H1 (cell line): ENCODE measurements around the gene GLS. TPM values are rescaled to one million over a fixed set of nuclear protein-coding genes. Genes with fewer than 3 reads are reported as not detected.

ENCODE experiments used
- CTCF ChIA-PET: fragments of 300-600 bp; sonication (Branson Sonifier 250); formaldehyde crosslinking; loops from one replicate; lab custom pipeline; 2021; ENCODE audit not compliant: partially characterized antibody; lab: Charles Lee
- POLR2A ChIA-PET: fragments of 300-600 bp; sonication (Branson Sonifier 250); formaldehyde crosslinking; loops from one replicate; lab custom pipeline; 2021; ENCODE audit warnings: inconsistent platforms; ENCODE audit not compliant: partially characterized antibody; lab: Charles Lee
- DNase-seq, 2 experiments: peaks; one replicate each; pipeline versions ENCODE4 v3.0.0 to v3.0.0-alpha.2; 2010 to 2022; ENCODE audit warnings: low spot score in 2 of 2, low read depth in 1 of 2, mixed read lengths in 1 of 2
- FAIRE-seq: peaks from 2 replicates; lab custom pipeline; 2011; peaks lifted over from hg19 to GRCh38; lab: Jason Lieb, UNC
- H2AFZ ChIP-seq: 2 replicates; pipeline ENCODE4 v1.8.1; 2012; ENCODE audit warnings: low read length, inconsistent platforms
- H2AK5ac ChIP-seq: 2 replicates; pipeline ENCODE4 v1.6.1; 2013; ENCODE audit warnings: low read depth, low read length
- H2BK120ac ChIP-seq: replicated peaks from 2 replicates; pipeline ENCODE3; 2013; ENCODE audit warnings: low read depth, low read length, inconsistent platforms
- H2BK12ac ChIP-seq: 2 replicates; pipeline ENCODE4 v1.6.1; 2013; ENCODE audit warnings: low read depth, low read length
- H2BK15ac ChIP-seq: 2 replicates; pipeline ENCODE4 v1.6.1; 2013; ENCODE audit warnings: low read length
- H2BK20ac ChIP-seq: 2 replicates; pipeline ENCODE4 v1.6.1; 2013; ENCODE audit warnings: low read length
- H2BK5ac ChIP-seq: 2 replicates; pipeline ENCODE4 v1.6.1; 2013; ENCODE audit warnings: low read depth, low read length
- H3K14ac ChIP-seq: 2 replicates; pipeline ENCODE4 v1.6.1; 2013; ENCODE audit warnings: inconsistent platforms; ENCODE audit not compliant: insufficient read length
- H3K18ac ChIP-seq: 2 replicates; pipeline ENCODE4 v1.6.1; 2013; ENCODE audit warnings: low read length; ENCODE audit errors: extremely low read depth
- H3K23ac ChIP-seq: 2 replicates; pipeline ENCODE4 v1.6.1; 2013; ENCODE audit warnings: inconsistent platforms; ENCODE audit not compliant: insufficient read length
- H3K23me2 ChIP-seq: 2 replicates; pipeline ENCODE4 v1.6.1; 2013; ENCODE audit warnings: low read depth, low read length
- H3K27ac ChIP-seq: 2 replicates; pipeline ENCODE4 v1.6.1; 2011; ENCODE audit warnings: low read depth, low read length, inconsistent platforms
- H3K27me3 ChIP-seq, 4 experiments: replicated peaks in 1 of 4; 1 replicate in 1 of 4; 2 replicates in 3 of 4; pipeline versions ENCODE4 v1.6.1 to v1.8.1; 2011 to 2013; ENCODE audit warnings: low read length in 3 of 4, mild to moderate bottlenecking in 3 of 4, inconsistent platforms in 2 of 4, mixed read lengths in 2 of 4, moderate library complexity in 1 of 4; ENCODE audit not compliant: control insufficient read depth in 3 of 4, insufficient read depth in 3 of 4; ENCODE audit errors: extremely low read depth in 1 of 4
- H3K36me3 ChIP-seq, 4 experiments: 2 replicates each; pipeline versions ENCODE4 v1.6.1 to v1.8.1; 2011 to 2013; ENCODE audit warnings: mild to moderate bottlenecking in 4 of 4, low read length in 3 of 4, moderate library complexity in 2 of 4, control low read depth in 1 of 4, inconsistent platforms in 1 of 4; ENCODE audit not compliant: insufficient read depth in 4 of 4, control insufficient read depth in 2 of 4
- H3K4ac ChIP-seq: replicated peaks from 2 replicates; pipeline ENCODE3; 2013; ENCODE audit warnings: low read length, low read depth, mixed read lengths, inconsistent platforms; ENCODE audit not compliant: insufficient read length
- H3K4me1 ChIP-seq, 4 experiments: replicated peaks in 1 of 4; 1 replicate in 1 of 4; 2 replicates in 3 of 4; pipeline versions ENCODE4 v1.6.1 to v1.8.1; 2011 to 2013; ENCODE audit warnings: low read length in 3 of 4, inconsistent platforms in 2 of 4, mixed read lengths in 1 of 4; ENCODE audit not compliant: insufficient read depth in 4 of 4, control insufficient read depth in 3 of 4
- H3K4me2 ChIP-seq, 2 experiments: 2 replicates each; pipeline versions ENCODE4 v1.6.1 to v1.8.1; 2011 to 2013; ENCODE audit warnings: low read depth in 2 of 2, low read length in 2 of 2, control low read depth in 1 of 2, inconsistent platforms in 1 of 2, mild to moderate bottlenecking in 1 of 2; ENCODE audit not compliant: insufficient read depth in 1 of 2
- H3K4me3 ChIP-seq, 4 experiments: fragments of 200-600, 300-600 bp in 1 of 4; sonication (generic), shearing (Covaris generic), sonication (Bioruptor Twin) in 1 of 4; 2 replicates each; pipeline versions ENCODE4 v1.5.1 to v1.8.1; 2011 to 2016; ENCODE audit warnings: low read length in 4 of 4, low read depth in 3 of 4, control low read depth in 2 of 4, inconsistent platforms in 2 of 4, mild to moderate bottlenecking in 2 of 4, mixed read lengths in 1 of 4, moderate library complexity in 1 of 4; ENCODE audit not compliant: insufficient read depth in 2 of 4; ENCODE audit errors: extremely low read depth in 1 of 4
- H3K56ac ChIP-seq: replicated peaks from 2 replicates; pipeline ENCODE3; 2013; ENCODE audit warnings: low read depth, mild to moderate bottlenecking, mixed read lengths, low read length, inconsistent platforms; ENCODE audit not compliant: insufficient read length
- H3K79me1 ChIP-seq: 2 replicates; pipeline ENCODE4 v1.6.1; 2013; ENCODE audit warnings: low read depth, low read length, control low read depth
- H3K79me2 ChIP-seq, 2 experiments: 2 replicates each; pipeline versions ENCODE4 v1.6.1 to v1.8.1; 2012 to 2013; ENCODE audit warnings: low read length in 2 of 2, mild to moderate bottlenecking in 2 of 2, inconsistent platforms in 1 of 2; ENCODE audit not compliant: insufficient read depth in 2 of 2, control insufficient read depth in 1 of 2
- H3K9ac ChIP-seq, 4 experiments: replicated peaks in 1 of 4; 1 replicate in 1 of 4; 2 replicates in 3 of 4; pipeline versions ENCODE4 v1.6.1 to v1.8.1; 2011 to 2013; ENCODE audit warnings: low read depth in 3 of 4, low read length in 3 of 4, control low read depth in 2 of 4, mild to moderate bottlenecking in 2 of 4, moderate library complexity in 2 of 4, inconsistent platforms in 1 of 4; ENCODE audit errors: extremely low read depth in 1 of 4
- H3K9me3 ChIP-seq, 2 experiments: 2 replicates each; pipeline versions ENCODE4 v1.6.1 to v1.8.1; 2012 to 2013; ENCODE audit warnings: mild to moderate bottlenecking in 2 of 2, moderate library complexity in 2 of 2, control low read depth in 1 of 2, inconsistent platforms in 1 of 2, low read depth in 1 of 2, low read length in 1 of 2, mixed read lengths in 1 of 2; ENCODE audit not compliant: insufficient read depth in 2 of 2
- H4K20me1 ChIP-seq, 2 experiments: replicated peaks in 1 of 2; 2 replicates each; pipeline versions ENCODE3 to v1.8.1; 2011 to 2013; ENCODE audit warnings: inconsistent platforms in 2 of 2, low read length in 2 of 2, mild to moderate bottlenecking in 1 of 2; ENCODE audit not compliant: insufficient read depth in 2 of 2, control insufficient read depth in 1 of 2
- H4K5ac ChIP-seq: 2 replicates; pipeline ENCODE4 v1.6.1; 2013; ENCODE audit warnings: low read length, low read depth, mixed read lengths, inconsistent platforms; ENCODE audit not compliant: insufficient read length
- H4K8ac ChIP-seq: 2 replicates; pipeline ENCODE4 v1.8.0; 2013; ENCODE audit warnings: mild to moderate bottlenecking, moderate library complexity, low read length, inconsistent platforms; ENCODE audit not compliant: insufficient read depth; ENCODE audit errors: extremely low read depth
- H4K91ac ChIP-seq: replicated peaks from 2 replicates; pipeline ENCODE3; 2013; ENCODE audit warnings: low read length, mixed read lengths, inconsistent platforms; ENCODE audit not compliant: insufficient read length
- CBX8 ChIP-seq: fragments of 300-800, 300-1000 bp; sonication (generic); IDR thresholded peaks from 2 replicates; pipeline ENCODE4 v1.7.1; 2016; ENCODE audit warnings: low read depth, low read length, borderline replicate concordance
- FOSL1 ChIP-seq: IDR thresholded peaks from 2 replicates; pipeline ENCODE4 v1.6.1; 2011; ENCODE audit warnings: mild to moderate bottlenecking, low read depth, low read length, moderate library complexity; ENCODE audit not compliant: insufficient read depth
- JUN ChIP-seq: IDR thresholded peaks from 2 replicates; pipeline ENCODE4 v1.6.1; 2011; ENCODE audit warnings: low read depth, mild to moderate bottlenecking, improper control_type of control experiment, low read length
- JUND ChIP-seq: IDR thresholded peaks from 2 replicates; pipeline ENCODE4 v1.6.1; 2011; ENCODE audit warnings: mild to moderate bottlenecking, improper control_type of control experiment, low read length
- KDM5A ChIP-seq: fragments of 200-600 bp; IDR thresholded peaks from 2 replicates; pipeline ENCODE4 v1.7.1; 2012; ENCODE audit warnings: mild to moderate bottlenecking, low read length, inconsistent platforms, mixed read lengths
- RAD21 ChIP-seq, 2 experiments: IDR thresholded peaks in 1 of 2; conservative IDR thresholded peaks in 1 of 2; 2 replicates each; pipeline ENCODE4 v1.6.1; 2011; ENCODE audit warnings: low read depth in 2 of 2, low read length in 2 of 2, improper control_type of control experiment in 1 of 2, inconsistent platforms in 1 of 2, mild to moderate bottlenecking in 1 of 2, moderate library complexity in 1 of 2
- RFX5 ChIP-seq: IDR thresholded peaks from 2 replicates; pipeline ENCODE4 v1.6.1; 2011; ENCODE audit warnings: low read depth, low read length, improper control_type of control experiment, borderline replicate concordance
- SIX5 ChIP-seq: IDR thresholded peaks from 2 replicates; pipeline ENCODE4 v1.6.1; 2011; ENCODE audit warnings: mild to moderate bottlenecking, low read depth, low read length
- WGBS, 2 experiments: shearing (Covaris generic) in 1 of 2; methylation state at CpG; one replicate each; pipeline versions ENCODE4 v1.1.6 to v1.1.7; 2013 to 2015; ENCODE audit warnings: low lambda C conversion rate in 2 of 2, mixed read lengths in 2 of 2, inconsistent platforms in 1 of 2, low coverage in 1 of 2, missing lambda C conversion rate in 1 of 2; ENCODE audit not compliant: insufficient replicate concordance in 2 of 2, insufficient coverage in 1 of 2, insufficient read length in 1 of 2; ENCODE audit errors: extremely low coverage in 1 of 2, missing lambda C conversion rate in 1 of 2; 5-methylcytosine and 5-hydroxymethylcytosine counted together
- polyA plus RNA-seq, 7 experiments: library from polyadenylated mRNA; depleted of rRNA in 3 of 7; stranded (reverse) in 5 of 7; unstranded in 2 of 7; fragments of >200 nt in 5 of 7; fragments of 200-250 nt in 2 of 7; gene quantifications; 1 replicate in 5 of 7; 2 replicates in 1 of 7; 4 replicates in 1 of 7; pipeline versions ENCODE4 v1.2.1 to v1.2.3, GENCODE V29; 2011 to 2013; ENCODE audit warnings: missing spikeins in 2 of 7, mixed read lengths in 2 of 7
- total RNA-seq: library from RNA; stranded (reverse); fragmentation: NEBNext Ultra II Directional; extraction: Animal tissue kit (Norgen Biotek cat#: 25700); gene quantifications from 2 replicates; pipeline ENCODE4 v1.2.1, GENCODE V29; 2021
- TF ChIP-seq, protein P1 (sequence below): IDR thresholded peaks from 2 replicates; pipeline ENCODE4 v1.6.1; 2011; ENCODE audit warnings: low read length, improper control_type of control experiment

The GLS gene
- total and polyA plus RNA-seq, 2 of the 8 experiments (the other 6 are each of a cell fraction or from before 2014, with no cell fraction given) = 15.7 to 89.8 TPM

DNA sequence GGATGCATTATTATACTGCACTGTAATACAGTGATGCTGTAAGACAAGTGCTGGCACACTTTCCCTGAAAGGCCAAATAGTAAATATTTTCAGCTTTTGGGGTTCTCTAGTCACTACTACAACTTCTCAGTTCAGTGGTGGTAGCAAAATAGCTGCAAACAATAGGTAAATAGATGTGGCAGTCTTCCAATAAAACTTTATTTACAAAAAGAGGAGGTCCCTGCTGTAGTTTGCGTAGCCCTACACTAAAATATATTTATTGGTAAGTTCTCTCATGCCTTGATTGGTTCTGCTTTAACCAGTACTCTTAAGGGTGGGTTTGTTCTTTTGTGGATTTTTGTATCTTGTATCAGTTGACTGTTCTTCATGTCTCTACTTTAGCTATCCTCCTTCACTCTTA lies 7.8 kb downstream of the GLS start:
- no peaks in the 10 kb centered on the region for H4K20me1 ChIP-seq
- TF ChIP-seq JUN = no peak
- no peak for TF ChIP-seq JUND
- no peak for TF ChIP-seq CBX8
- no peak for TF ChIP-seq RAD21 (IDR thresholded peaks at IDR 0.05 in 1 of 2, conservative IDR thresholded peaks at IDR 0.05 in 1 of 2; ENCODE audit: low read depth in 2 of 2, low read length in 2 of 2)
- TF ChIP-seq SIX5 = no peak
- TF ChIP-seq KDM5A = no peak
- TF ChIP-seq RFX5 = no peak
- TF ChIP-seq, protein P1, sequence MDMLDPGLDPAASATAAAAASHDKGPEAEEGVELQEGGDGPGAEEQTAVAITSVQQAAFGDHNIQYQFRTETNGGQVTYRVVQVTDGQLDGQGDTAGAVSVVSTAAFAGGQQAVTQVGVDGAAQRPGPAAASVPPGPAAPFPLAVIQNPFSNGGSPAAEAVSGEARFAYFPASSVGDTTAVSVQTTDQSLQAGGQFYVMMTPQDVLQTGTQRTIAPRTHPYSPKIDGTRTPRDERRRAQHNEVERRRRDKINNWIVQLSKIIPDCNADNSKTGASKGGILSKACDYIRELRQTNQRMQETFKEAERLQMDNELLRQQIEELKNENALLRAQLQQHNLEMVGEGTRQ = no peak
- no peak for TF ChIP-seq FOSL1

More for the DNA sequence above, 7.8 kb downstream of the GLS start:
- CTCF ChIA-PET = interaction anchor here (0.8 to 2.3 kb wide), 3 partner anchors 32 to 108 kb away, joined by 3 to 9 read pairs (median 3); no protein-coding TSS in a partner anchor
- Histone ChIP-seq H3K4me2 (peak overlapping the region in 1 of 2 experiments; percentile 24; a peak in 1 of 4 replicates), H3K56ac (no peak overlapping the region), H2BK15ac (no peak overlapping the region), H3K23ac (no peak overlapping the region), H3K14ac (no peak overlapping the region), H3K36me3 (peaks cover 0 to 3% (median 0%) of the 10 kb centered on the region in 4 experiments; a peak in 1 of 8 replicates), H4K91ac (no peak overlapping the region), H3K79me2 (peaks cover 3 to 97% of the 10 kb centered on the region in 2 experiments; a peak in 3 of 4 replicates), H3K4me1 (peaks cover 0 to 10% (median 5%) of the 10 kb centered on the region in 4 experiments; a peak in 1 of 7 replicates), H3K23me2 (no peaks in the 10 kb centered on the region), H2BK20ac (no peak overlapping the region), H3K4ac (no peak overlapping the region), H2BK120ac (no peak overlapping the region), H2BK5ac (no peak overlapping the region), H3K9ac (no peak overlapping the region), H4K5ac (no peak overlapping the region), H3K18ac (no peak overlapping the region), H2AFZ (no peak overlapping the region), H3K9me3 (no peaks in the 10 kb centered on the region), H3K4me3 (no peak overlapping the region), H2AK5ac (no peak overlapping the region), H3K27ac (no peak overlapping the region), H4K8ac (no peak overlapping the region), H3K79me1 (no peaks in the 10 kb centered on the region), H2BK12ac (no peak overlapping the region), H3K27me3 (no peaks in the 10 kb centered on the region)
- FAIRE-seq (no peak), DNase-seq (no peak)
- 89% methylated on average over 1 of the region's 1 CpG; no CpG with 5 or more reads in 1 of the 2 experiments for WGBS, 2 experiments
- POLR2A ChIA-PET = interaction anchor here (1.7 to 7.0 kb wide), 2 partner anchors 7 to 11 kb away, joined by 6 to 43 read pairs; partner anchors contain the start of gene GLS
